K562 (cell line): ENCODE data around the gene CKAP5. TPM values are rescaled to one million over a fixed set of nuclear protein-coding genes. Genes with fewer than 3 reads are reported as not detected.

Experiments
- ARID2 ChIP-seq: fragments of 450-650 bp; IDR thresholded peaks from 2 replicates; pipeline ENCODE4 v1.6.1; 2017; ENCODE audit warnings: antibody characterized with exemption, mild to moderate bottlenecking
- CEBPB ChIP-seq: fragments of 450-650 bp; IDR thresholded peaks from 2 replicates; pipeline ENCODE4 v1.6.1; 2016; ENCODE audit warnings: missing genetic modification characterization, missing compliant biosample characterization
- DEAF1 ChIP-seq: fragments of 450-650 bp; formaldehyde crosslinking; IDR thresholded peaks from 2 replicates; pipeline ENCODE4 v1.4.0; 2020; ENCODE audit warnings: mild to moderate bottlenecking, moderate library complexity
- EP300 ChIP-seq: IDR thresholded peaks from 2 replicates; pipeline ENCODE4 v1.6.1; 2012; ENCODE audit warnings: low read length, improper control_type of control experiment
- ERF ChIP-seq: fragments of 450-650 bp; formaldehyde crosslinking; IDR thresholded peaks from 2 replicates; pipeline ENCODE4 v1.4.0; 2020; ENCODE audit warnings: mild to moderate bottlenecking, mixed read lengths
- FOXK1 ChIP-seq: sonication (generic); formaldehyde crosslinking; IDR thresholded peaks from 2 replicates; pipeline ENCODE4 v1.8.0; 2022; ENCODE audit warnings: missing genetic modification reagents, mild to moderate bottlenecking, borderline replicate concordance
- JUN ChIP-seq, 2 experiments: sonication (generic) in 1 of 2; formaldehyde crosslinking in 1 of 2; IDR thresholded peaks; 2 replicates each; pipeline versions ENCODE4 v1.6.1 to v1.8.0; 2012 to 2022; ENCODE audit warnings: borderline replicate concordance in 2 of 2, mild to moderate bottlenecking in 2 of 2, improper control_type of control experiment in 1 of 2, low read depth in 1 of 2, low read length in 1 of 2, missing genetic modification reagents in 1 of 2
- KLF6 ChIP-seq: fragments of 250-450 bp; sonication (Bioruptor Pico); IDR thresholded peaks from 2 replicates; pipeline ENCODE4 v1.4.0; 2020; ENCODE audit warnings: mild to moderate bottlenecking, moderate library complexity, borderline replicate concordance
- MLX ChIP-seq, 2 experiments: fragments of 450-650 bp in 1 of 2; sonication (generic) in 1 of 2; formaldehyde crosslinking; conservative IDR thresholded peaks; 2 replicates each; pipeline versions ENCODE4 v1.4.0 to v1.8.1; 2020 to 2022; ENCODE audit warnings: mild to moderate bottlenecking in 1 of 2, missing genetic modification reagents in 1 of 2
- POLR2AphosphoS2 ChIP-seq: IDR thresholded peaks from 2 replicates; pipeline ENCODE4 v1.6.1; 2012; ENCODE audit warnings: low read length, improper control_type of control experiment
- RBM17 ChIP-seq: fragments of 200-400 bp; formaldehyde crosslinking; IDR thresholded peaks from 2 replicates; pipeline ENCODE4 v1.6.1; 2017; ENCODE audit warnings: low read depth, mild to moderate bottlenecking, low read length, borderline replicate concordance
- RCOR1 ChIP-seq, 2 experiments: IDR thresholded peaks; 2 replicates each; pipeline ENCODE4 v1.6.1; 2012; ENCODE audit warnings: low read depth in 2 of 2, low read length in 2 of 2, borderline replicate concordance in 1 of 2, improper control_type of control experiment in 1 of 2
- REST ChIP-seq, 2 experiments: fragments of 450-650 bp; formaldehyde crosslinking in 1 of 2; IDR thresholded peaks; 2 replicates each; pipeline versions ENCODE4 v1.4.0 to v1.6.1; 2014 to 2020; ENCODE audit warnings: mild to moderate bottlenecking in 2 of 2, borderline replicate concordance in 1 of 2, low read depth in 1 of 2
- SMC3 ChIP-seq: conservative IDR thresholded peaks from 2 replicates; pipeline ENCODE4 v1.6.1; 2011; ENCODE audit warnings: low read depth, low read length, improper control_type of control experiment; ENCODE audit not compliant: insufficient read depth
- STAG1 ChIP-seq: sonication (generic); formaldehyde crosslinking; IDR thresholded peaks from 2 replicates; pipeline ENCODE4 v1.5.0; 2020; ENCODE audit warnings: missing genetic modification reagents, borderline replicate concordance
- ZZZ3 ChIP-seq: fragments of 450-650 bp; IDR thresholded peaks from 2 replicates; pipeline ENCODE4 v1.6.1; 2016; ENCODE audit warnings: antibody characterized with exemption, mild to moderate bottlenecking, moderate library complexity
- polyA plus RNA-seq, 8 experiments: library from polyadenylated mRNA; depleted of rRNA in 4 of 8; stranded (reverse) in 5 of 8; unstranded in 3 of 8; fragments of >200 nt; fragmentation: Nextera tagmentation in 2 of 8; fragmentation: Illumina TruSeq in 1 of 8; extraction: Ambion mirVana in 2 of 8; extraction: Trizol in 1 of 8; gene quantifications; 2 replicates each; pipeline versions ENCODE4 v1.2.1 to v1.2.3, GENCODE V29; 2011 to 2014; ENCODE audit warnings: inconsistent platforms in 1 of 8, missing spikeins in 1 of 8
- total RNA-seq, 7 experiments: library from RNA; depleted of rRNA in 6 of 7; stranded (reverse); fragments of >200 nt in 6 of 7; fragmentation: Illumina TruSeq in 2 of 7; extraction: Trizol in 2 of 7; gene quantifications; 2 replicates each; pipeline versions ENCODE4 v1.2.1 to v1.2.3, GENCODE V29; 2011 to 2021; ENCODE audit warnings: low replicate concordance in 1 of 7

The CKAP5 gene
- total and polyA plus RNA-seq, 9 of the 15 experiments (the other 6 are each of a cell fraction or from before 2014, with no cell fraction given), result 60.1 to 239 (median 139) TPM

- TF ChIP-seq MLX (CRISPR knock-in tag; conservative IDR thresholded peaks at IDR 0.05) (no peak), CEBPB (tag) (peak; percentile 77), SMC3 (peak; percentile 97), REST (IDR thresholded peaks at IDR 0.05; ENCODE audit: borderline replicate concordance) (peak; percentile 90), REST (CRISPR knock-in tag; IDR thresholded peaks at IDR 0.05; ENCODE audit: low read depth) (no peak), ZZZ3 (no peak), POLR2AphosphoS2 (no peak), ARID2 (peak; percentile 73; the same call in 1 of the 2 replicates), ERF (CRISPR knock-in tag) (no peak), JUN (IDR thresholded peaks at IDR 0.05; ENCODE audit: borderline replicate concordance, low read depth, low read length) (0 out of 2 replicates have a peak, but pooled peaks have one; percentile 27), JUN (CRISPR knock-in tag; IDR thresholded peaks at IDR 0.05; ENCODE audit: borderline replicate concordance) (no peak), STAG1 (peak; percentile 94), EP300 (0 out of 2 replicates have a peak, but pooled peaks have one; percentile 6), RCOR1 (IDR thresholded peaks at IDR 0.05; ENCODE audit: borderline replicate concordance in 1 of 2, low read depth in 2 of 2, low read length in 2 of 2) (peak in 1 of 2 experiments; percentile 43; a peak in 1 of 4 replicates), FOXK1 (CRISPR knock-in tag) (no peak), RBM17 (no peak), KLF6 (no peak), DEAF1 (peak; percentile 87)
Measured at GRCh38 chr11:46889689-46890475, 43.8 kb upstream of the CKAP5 start (continued).
